ENCODE data around the gene LRRC3C.
A peak's percentile ranks its signal among the peaks of the same experiment; 100 is the strongest.
"Not testable (repeated sequence)": the region's sequence is repeated elsewhere in the genome, so short reads cannot be mapped to it uniquely, and the experiment has no call there.

LRRC3C gene

DNA sequence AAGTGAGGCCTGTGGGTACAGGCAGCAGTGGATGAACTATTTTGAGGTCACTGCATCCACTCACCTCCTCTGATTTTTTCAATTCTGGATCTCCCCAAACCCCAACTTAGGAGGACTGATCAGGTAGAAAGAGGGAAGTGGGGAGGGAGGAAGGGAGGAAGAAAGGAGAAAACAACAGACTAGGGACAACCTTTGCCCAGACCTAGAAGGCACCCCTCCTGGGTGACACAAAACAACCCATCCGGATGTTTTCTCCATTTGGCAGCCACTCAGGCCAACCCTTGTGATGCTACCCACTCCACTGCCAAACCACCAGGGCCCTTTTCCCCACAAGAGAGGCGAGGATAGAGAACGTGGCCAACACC is 2.9 kb upstream of the LRRC3C start:
- no peak for DNase-seq (ENCODE audit: low read depth)

DNA sequence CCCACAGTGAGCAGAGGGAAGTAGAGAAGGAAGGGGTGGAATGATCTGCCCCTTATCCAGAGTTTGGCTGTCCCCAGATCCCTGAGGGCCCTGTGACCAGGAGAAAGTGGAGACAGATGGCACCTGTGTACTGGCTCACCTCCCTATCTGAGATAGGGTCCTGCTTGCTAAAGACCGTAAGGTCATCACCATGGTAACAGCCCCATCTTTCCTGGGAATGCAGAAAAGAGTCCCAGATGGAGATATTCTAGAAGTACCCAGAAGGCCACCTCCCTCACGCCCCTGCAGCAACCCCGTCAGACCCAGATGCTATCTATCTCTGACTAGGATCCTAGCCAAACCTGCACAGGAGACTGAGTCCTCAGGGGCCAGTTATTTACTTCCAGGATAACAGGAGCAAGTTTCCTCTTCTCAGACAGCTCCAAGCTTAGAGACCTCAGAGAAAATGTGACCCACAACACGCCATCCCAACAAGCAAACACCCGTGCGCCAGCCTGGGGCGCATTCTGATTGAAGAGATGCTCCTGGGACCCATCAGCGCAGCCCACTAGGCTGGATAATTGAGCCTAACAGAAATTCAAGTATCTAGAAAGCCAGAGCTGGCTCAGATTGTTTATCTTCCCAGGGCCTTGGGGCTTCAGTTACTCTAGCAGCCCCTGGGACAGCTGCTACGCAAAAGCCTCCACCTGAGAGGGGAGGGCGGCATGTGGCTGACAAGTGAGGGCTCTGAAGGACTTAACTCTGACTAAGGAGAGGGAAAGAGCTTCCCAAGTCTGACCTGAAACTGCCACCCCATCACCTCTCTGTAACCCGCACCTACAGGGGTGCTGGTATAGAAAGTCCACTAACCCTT is 2.0 kb upstream of the LRRC3C start:
- DNase-seq (ENCODE audit: low read depth) = no peak

- no peak for DNase-seq (ENCODE audit: low read depth)
These were observed 1.4 kb upstream of the LRRC3C start for GRCh38 chr17:39926135-39926587.

- no peak for DNase-seq (ENCODE audit: low read depth)
These were observed 888 bp upstream of the LRRC3C start for GRCh38 chr17:39926588-39927100.

DNA sequence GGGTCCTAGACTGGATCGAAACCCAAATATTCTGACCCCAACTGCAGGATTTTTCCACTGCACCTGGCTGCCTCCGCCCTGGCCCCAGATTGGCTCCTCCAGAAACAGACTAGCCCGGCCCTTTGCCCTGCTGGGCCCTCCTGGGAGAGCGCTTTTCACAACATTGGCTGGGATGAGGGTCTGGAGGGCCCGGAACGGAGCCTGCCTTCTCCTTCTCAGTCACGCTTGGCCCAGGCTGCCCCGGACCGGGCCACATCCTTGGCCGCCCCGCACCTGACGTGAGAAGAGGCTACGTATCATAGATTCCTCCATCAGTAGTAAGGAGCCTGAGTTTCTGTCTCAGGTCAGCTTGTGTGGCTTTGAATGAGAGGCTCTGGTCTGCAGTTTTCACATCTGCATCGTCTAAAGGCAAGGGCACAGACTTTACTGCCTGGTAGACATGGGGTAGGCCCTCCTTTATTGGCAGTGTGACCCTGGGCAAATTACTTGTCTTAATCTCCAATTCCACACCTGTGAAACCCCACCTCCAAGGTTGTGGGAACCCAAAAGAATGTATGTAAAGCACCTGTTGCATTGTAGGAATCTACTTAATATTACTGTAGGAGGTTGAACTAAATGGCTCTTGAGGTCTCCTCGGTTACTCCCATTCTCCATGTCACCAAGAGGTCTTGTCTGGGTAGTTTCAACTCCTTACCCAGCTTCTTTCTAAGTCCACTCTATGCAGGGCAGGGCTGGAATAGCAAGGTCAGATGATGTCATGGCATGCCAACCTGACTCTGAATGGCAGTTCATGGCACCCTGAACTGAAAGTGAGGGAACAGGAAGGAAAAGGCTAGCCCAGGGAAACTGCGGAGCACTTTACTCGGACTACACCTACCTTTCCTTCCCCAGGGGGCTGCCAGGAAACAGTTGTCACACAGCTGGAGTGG is 661 bp downstream of the LRRC3C start:
- no peak for DNase-seq (ENCODE audit: low read depth)

GRCh38 chr17:39928858-39929645 is 1.5 kb downstream of the LRRC3C start:
- DNase-seq (ENCODE audit: low read depth) = peak; percentile 92

DNA sequence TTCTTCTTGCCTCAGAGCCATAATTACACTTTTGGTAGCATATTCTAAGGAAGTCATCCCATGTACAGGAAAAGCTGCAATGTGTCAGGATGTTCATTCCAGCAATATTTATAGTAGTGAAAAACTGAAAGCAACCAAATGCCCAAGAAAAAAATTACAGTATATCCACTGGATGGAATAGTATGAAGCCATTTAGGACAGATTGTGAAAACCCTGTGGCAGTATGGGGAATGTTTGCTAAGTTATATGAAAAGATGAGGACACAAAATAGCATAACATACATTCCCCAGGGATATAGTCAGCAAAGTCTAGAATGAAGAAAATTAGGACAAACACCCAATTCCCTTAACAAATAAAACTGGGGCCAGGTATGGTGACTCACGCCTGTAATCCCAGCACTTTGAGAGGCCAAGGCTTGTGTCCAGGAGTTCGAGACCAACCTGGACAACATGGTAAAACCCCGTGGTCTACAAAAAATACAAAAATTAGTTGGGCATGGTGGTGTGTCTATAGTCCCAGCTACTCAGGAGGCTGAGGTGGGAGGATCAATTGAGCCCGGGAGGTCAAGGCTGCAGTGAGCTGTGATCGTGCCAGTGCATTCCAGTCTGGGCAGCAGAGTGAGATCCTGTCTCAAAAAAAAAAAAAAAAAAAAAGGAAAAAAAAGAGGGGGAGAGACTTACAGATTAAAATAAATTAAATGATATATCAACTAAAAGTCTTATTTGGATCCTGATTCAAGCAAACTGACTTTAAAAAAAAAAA is 2.3 kb downstream of the LRRC3C start:
- peak; percentile 77 for DNase-seq (ENCODE audit: low read depth)

DNA sequence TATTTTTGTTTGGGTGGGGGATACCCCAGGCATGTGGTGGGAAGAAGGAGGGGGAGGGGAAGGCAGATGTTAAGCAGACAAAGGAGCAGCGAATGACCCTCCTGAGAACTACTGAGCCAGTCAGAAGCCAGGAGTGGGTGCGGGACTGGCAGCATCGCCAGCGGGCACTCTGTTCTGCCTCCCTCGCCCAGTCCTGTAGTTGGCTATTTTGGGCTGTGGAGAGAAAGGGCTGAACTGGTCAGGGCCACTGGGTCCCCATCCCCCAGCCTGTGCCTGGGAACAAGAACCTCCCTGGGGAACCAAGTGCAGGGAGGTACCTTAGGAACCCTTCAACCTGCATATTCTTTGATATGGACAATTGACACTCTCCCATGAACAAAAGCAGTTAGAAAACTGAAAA is 6.4 kb downstream of the LRRC3C start:
- no peak for DNase-seq (ENCODE audit: low read depth)

DNA sequence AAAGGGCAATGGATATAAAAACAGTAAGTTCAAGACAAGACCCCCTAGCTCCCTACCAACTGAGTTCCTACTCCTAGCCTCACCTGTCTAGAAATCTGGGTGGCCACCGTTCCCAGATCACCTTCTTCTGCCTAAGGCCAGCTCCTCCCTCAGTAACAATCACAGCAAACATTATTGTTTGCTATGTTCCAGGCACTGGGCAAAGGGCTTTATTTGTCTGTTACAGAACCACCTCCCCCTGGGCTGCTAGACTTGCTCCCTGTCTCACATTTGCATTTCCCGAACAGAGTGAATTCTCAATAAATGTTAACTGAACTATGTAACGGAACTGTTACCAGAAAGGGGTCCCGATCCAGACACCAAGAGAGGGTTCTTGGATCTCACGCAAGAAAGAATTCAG is 6.8 kb downstream of the LRRC3C start:
- no peak for DNase-seq (ENCODE audit: low read depth)

DNA sequence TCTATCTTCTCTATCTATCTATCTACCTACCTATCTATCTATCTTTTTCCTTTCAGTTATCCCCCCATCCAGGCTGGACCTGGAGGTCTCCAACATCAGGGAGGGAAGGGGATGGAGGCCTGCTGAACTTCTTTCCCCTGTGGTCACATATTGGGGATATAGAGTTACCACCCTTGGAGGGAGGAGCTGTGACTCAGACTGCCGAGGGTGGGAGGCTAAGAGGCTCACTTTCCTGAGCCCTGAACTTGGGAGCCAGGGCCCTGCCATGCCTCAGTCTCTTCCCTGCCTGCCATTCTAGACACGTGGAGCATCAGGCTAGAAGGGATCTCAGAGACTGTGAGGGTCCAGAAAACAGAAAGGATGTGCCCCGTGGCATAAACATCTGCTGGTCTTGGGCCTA is 8.4 kb downstream of the LRRC3C start:
- no peak for DNase-seq (ENCODE audit: low read depth)

DNA sequence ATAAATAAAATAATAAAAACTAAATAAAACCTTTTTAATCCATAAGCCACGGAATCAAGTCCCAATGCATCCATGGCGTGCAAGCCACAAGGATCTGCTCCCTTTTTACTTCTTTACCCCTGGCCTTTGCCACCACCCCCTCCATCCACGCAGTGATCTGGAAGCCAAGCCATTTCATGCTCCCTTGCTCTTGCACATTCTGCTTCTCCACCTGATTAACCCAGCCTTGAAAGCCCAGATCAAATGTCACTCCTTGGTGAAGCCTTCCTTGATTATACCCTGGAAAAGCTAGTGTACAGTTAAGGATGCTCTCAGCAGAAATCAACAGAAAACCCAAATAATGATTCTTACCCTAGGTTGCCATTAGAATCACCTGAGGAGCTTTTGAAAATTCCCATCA is 9.9 kb downstream of the LRRC3C start:
- no peak for DNase-seq (ENCODE audit: low read depth)

DNA sequence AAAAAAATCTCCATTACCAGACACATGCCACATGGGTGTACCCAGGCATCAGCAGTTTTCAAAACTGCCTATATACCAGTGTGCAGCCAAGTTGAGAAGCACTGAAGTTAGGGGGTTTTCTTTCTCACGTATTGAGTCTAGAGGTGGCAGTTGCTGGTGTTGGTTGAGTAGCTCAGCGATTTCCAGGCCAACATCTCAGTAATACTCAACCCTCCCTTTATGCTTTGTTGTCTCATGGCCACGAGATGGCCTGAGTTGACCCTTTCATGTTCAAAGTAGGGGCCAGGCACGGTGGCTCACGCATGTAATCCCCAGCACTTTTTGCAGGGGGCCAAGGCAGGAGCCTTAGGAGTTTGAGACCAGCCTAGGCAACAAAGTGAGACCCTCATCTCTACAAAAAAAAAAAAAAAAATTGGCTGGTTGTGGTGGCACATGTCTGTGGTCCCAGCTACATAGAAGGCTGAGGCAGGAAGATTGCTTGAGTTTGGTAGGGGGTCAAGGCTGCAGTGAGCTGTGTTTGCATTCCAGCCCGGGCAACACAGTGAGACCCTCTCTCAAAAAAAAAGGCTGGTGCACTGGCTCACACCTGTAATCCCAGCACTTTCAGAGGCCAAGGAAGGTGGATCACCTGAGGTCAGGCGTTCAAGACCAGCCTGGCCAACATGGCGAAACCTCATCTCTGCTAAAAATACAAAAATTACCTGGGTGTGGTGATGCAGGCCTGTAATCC is 10.8 kb downstream of the LRRC3C start:
- DNase-seq (ENCODE audit: low read depth) = no peak

GRCh38 chr17:39939106-39939505 is 11.6 kb downstream of the LRRC3C start:
- no peak for DNase-seq (ENCODE audit: low read depth)

GRCh38 chr17:39939588-39940419 is 12.3 kb downstream of the LRRC3C start:
- DNase-seq (ENCODE audit: low read depth) = peak; percentile 60

- no peak for DNase-seq (ENCODE audit: low read depth)
These were observed 16.3 kb downstream of the LRRC3C start for GRCh38 chr17:39943702-39944392.

DNA sequence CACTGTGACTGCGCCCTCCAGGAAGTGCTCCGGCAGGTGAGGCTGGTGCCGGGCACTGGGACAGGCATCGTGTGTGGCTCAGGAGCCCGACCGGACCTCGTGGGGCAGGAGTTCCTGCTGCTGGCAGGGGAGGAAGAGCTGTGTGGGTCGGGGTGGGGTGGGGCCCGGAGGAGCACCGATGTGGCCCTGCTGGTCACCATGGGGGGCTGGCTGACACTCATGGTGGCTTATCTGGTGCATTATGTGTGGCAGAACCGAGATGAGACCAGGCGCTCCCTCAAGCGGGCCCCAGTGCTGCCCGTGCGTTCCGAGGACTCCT is 16.8 kb downstream of the LRRC3C start:
- no peak for DNase-seq (ENCODE audit: low read depth)

DNA sequence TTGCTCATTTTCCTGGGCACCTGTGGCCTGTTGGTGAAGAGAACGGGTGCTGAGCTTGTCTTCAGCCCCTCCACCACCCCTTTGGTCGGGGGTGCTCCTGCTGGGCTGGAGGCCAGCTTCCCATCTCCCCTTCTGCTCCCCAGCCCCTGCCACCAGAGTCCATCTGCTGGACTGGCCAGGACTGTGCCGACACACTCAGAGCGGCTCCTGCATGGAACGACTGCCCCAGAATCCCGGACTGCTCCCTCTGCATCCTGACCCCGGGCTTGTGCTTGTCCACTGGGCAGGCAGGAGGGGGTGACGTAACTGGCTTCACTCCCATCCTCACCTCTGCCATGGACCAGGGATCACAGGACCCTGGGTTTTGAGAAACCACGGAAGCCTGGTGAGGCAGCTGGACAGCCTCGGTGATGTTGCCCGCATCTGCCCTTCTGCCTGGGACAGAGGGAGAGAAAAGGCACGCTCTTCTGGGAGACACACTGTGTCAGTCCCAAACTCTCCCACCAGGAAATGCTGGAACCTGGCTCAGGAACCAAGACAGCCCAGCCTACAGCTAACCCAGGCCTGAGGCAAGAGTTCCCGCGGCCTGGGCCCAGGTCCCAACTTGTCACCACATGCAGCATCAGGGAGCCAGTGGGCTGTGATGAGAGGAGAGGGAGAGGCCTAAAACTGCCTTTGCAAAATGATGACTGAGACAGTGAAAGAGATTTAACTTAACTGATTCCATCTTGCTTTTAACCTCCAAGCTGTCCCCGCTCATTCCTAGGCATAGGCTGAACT is 19.2 kb downstream of the LRRC3C start:
- DNase-seq (ENCODE audit: low read depth) = no peak

GRCh38 chr17:39948489-39948828 is 20.9 kb downstream of the LRRC3C start:
- DNase-seq (ENCODE audit: low read depth) = not testable (repeated sequence)

GRCh38 chr17:39949028-39949427 is 21.5 kb downstream of the LRRC3C start:
- DNase-seq (ENCODE audit: low read depth) = no peak

All from GM04503 (cell line).